Measurements from ENCODE around the gene SLC19A1.

GRCh38 chr21:45523411-45524101 is 18.7 kb downstream of the SLC19A1 start:
- TF ChIP-seq CTCF (IDR thresholded peaks at IDR 0.05 in 4 of 5, conservative IDR thresholded peaks at IDR 0.05 in 1 of 5), result no peak
- TF ChIP-seq POLR2A (IDR thresholded peaks at IDR 0.05), result no peak
